Activated B cell treated with CpG ODN at 0.5 μM for 24 hours (primary cell): Measurements from ENCODE around the gene PSMA6. TPM values are rescaled to one million over a fixed set of nuclear protein-coding genes. Genes with fewer than 3 reads are reported as not detected.
A peak's percentile ranks its signal among the peaks of the same experiment; 100 is the strongest.

Experiments
- ATAC-seq: fragments of 200-7000 bp; cut with Tn5 transposase; one replicate; pipeline ENCODE4 v1.10.0; 2021; ENCODE audit warnings: low read depth, mild to moderate bottlenecking, moderate library complexity
- CTCF ChIA-PET: fragments of 350-600 bp; sonication (Branson Sonifier 250); formaldehyde crosslinking; loops from one replicate; lab custom pipeline; 2021; ENCODE audit warnings: antibody characterized with exemption; lab: Charles Lee
- POLR2A ChIA-PET: fragments of 350-600 bp; sonication (Branson Sonifier 250); formaldehyde crosslinking; loops from one replicate; lab custom pipeline; 2021; ENCODE audit warnings: antibody characterized with exemption; lab: Charles Lee
- DNase-seq: peaks from one replicate; pipeline ENCODE4 v3.0.0; 2022
- H3K27ac Mint-ChIP-seq: one replicate; pipeline ENCODE4 v1.8.0; 2020; ENCODE audit warnings: mixed read lengths
- H3K27me3 Mint-ChIP-seq: one replicate; pipeline ENCODE4 v1.8.0; 2021; ENCODE audit warnings: mixed read lengths
- H3K36me3 Mint-ChIP-seq: one replicate; pipeline ENCODE4 v1.8.0; 2021; ENCODE audit warnings: low read depth, mixed read lengths
- H3K4me1 Mint-ChIP-seq: one replicate; pipeline ENCODE4 v1.8.0; 2021; ENCODE audit warnings: mixed read lengths
- H3K4me3 Mint-ChIP-seq: one replicate; pipeline ENCODE4 v1.8.0; 2020; ENCODE audit warnings: mild to moderate bottlenecking, mixed read lengths
- H3K9me3 Mint-ChIP-seq: one replicate; pipeline ENCODE4 v1.8.0; 2020; ENCODE audit warnings: mixed read lengths
- intact Hi-C: fragments of 100-400 bp; cut with micrococcal nuclease; formaldehyde crosslinking; loops from one replicate; pipeline ENCODE4 v1.15.1; 2024
- total RNA-seq: library from RNA; stranded (reverse); gene quantifications from 2 replicates; pipeline ENCODE4 v1.2.3, GENCODE V29; 2022
- TF ChIP-seq, protein P1 (sequence below): fragments of 200-600 bp; IDR thresholded peaks from one replicate; pipeline ENCODE4 v1.8.0; 2022; ENCODE audit warnings: antibody characterized with exemption, mild to moderate bottlenecking

Gene PSMA6
- total RNA-seq, 1 donor from 2014 or later: 163 TPM

- ATAC-seq: no peak
- Mint-ChIP-seq H3K9me3 (no peaks in the 10 kb centered on the region), H3K36me3 (no peaks in the 10 kb centered on the region), H3K4me1 (peaks cover 40% of the 10 kb centered on the region), H3K27me3 (no peaks in the 10 kb centered on the region), H3K4me3 (no peak overlapping the region), H3K27ac (no peak overlapping the region)
- no peak for DNase-seq
- TF ChIP-seq, protein P1, sequence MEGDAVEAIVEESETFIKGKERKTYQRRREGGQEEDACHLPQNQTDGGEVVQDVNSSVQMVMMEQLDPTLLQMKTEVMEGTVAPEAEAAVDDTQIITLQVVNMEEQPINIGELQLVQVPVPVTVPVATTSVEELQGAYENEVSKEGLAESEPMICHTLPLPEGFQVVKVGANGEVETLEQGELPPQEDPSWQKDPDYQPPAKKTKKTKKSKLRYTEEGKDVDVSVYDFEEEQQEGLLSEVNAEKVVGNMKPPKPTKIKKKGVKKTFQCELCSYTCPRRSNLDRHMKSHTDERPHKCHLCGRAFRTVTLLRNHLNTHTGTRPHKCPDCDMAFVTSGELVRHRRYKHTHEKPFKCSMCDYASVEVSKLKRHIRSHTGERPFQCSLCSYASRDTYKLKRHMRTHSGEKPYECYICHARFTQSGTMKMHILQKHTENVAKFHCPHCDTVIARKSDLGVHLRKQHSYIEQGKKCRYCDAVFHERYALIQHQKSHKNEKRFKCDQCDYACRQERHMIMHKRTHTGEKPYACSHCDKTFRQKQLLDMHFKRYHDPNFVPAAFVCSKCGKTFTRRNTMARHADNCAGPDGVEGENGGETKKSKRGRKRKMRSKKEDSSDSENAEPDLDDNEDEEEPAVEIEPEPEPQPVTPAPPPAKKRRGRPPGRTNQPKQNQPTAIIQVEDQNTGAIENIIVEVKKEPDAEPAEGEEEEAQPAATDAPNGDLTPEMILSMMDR: no peak
- ChIA-PET CTCF (no interaction called here), POLR2A (interaction anchor here (2.9 kb wide), 1 partner anchor 67 kb away, joined by 35 read pairs; the partner anchor contains the start of gene NFKBIA)
- intact Hi-C loops: no loop called here
Measured at GRCh38 chr14:35337269-35338255, 45.4 kb downstream of the PSMA6 start.

DNA sequence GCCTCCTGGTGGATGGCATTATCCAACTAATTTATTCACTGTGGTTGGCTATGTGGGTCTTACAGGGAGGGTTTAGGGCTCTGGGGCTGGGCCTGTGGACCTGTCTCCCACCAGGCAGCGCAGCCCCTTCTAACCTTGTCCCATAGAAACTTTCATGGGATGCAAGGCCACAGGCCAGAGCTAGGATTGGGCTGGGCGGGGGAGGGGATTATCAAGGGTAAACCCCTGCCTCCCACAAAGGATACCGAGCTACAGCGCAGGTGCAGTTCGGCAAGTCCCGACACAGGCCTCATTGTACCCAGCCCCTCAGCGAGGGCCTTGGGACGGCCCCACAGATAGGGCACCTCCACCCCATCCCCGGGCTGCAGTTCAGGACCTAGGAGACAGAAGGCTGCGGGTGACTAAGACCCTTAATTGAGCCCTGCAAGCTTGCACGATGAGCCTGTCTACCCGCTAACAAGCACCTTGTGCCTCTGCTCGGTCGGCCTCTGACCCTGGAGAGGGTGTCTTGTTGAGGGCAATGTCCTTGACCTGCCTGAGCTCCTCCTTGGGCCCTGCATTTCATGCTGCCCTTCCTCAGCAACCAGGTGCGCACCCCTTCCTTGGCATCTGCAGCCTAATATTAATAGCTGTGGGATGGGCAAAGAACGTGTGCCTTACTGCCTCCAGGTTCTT, 46.7 kb downstream of the PSMA6 start:
- intact Hi-C loops: no loop called here
- DNase-seq: no peak
- ChIA-PET CTCF (interaction anchor here (1.0 kb wide), 1 partner anchor 76 kb away, joined by 6 read pairs; no protein-coding TSS in a partner anchor), POLR2A (interaction anchor here (1.2 to 2.9 kb wide), 3 partner anchors 38 to 66 kb away, joined by 4 to 35 read pairs (median 10); partner anchors contain the start of genes NFKBIA and PSMA6)
- Mint-ChIP-seq H3K27me3 (no peaks in the 10 kb centered on the region), H3K9me3 (no peaks in the 10 kb centered on the region), H3K4me3 (no peak overlapping the region), H3K27ac (no peak overlapping the region), H3K4me1 (peaks cover 29% of the 10 kb centered on the region), H3K36me3 (no peaks in the 10 kb centered on the region)
- TF ChIP-seq, protein P1: no peak
- no peak for ATAC-seq

DNA sequence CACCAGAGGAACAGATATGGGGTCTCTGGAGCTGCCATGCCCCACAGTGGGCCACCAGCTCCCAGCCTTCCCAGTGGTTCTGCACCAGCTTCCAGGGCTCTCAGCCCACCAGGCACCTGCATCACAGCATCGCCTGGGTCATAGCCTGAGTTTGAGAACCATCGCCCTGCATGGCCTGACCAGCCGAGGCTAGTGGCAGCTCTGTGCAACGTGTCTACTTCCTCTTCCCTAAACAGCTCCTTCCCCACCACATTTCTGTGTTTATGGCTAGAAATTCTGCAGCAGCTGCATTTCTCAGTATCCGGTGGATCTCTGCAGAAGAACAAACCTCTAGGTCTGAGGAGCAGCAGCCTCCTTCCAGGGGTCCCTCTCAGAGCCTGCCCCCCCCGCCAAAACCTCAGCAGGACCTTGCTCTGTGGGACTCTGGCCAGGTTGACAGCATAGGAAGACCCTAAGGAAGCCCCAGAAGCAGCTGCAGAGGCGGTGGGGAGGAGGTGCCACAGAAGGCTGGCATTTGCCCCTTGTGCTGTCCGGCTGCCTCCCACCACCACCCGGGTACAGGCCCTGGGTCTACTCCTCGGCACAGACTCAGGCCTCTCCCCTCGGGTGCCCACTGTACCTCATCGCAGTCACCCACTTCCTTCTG, 47.7 kb downstream of the PSMA6 start:
- peak overlapping the region; percentile 41 for H3K4me3 Mint-ChIP-seq
- no peak for DNase-seq

DNA sequence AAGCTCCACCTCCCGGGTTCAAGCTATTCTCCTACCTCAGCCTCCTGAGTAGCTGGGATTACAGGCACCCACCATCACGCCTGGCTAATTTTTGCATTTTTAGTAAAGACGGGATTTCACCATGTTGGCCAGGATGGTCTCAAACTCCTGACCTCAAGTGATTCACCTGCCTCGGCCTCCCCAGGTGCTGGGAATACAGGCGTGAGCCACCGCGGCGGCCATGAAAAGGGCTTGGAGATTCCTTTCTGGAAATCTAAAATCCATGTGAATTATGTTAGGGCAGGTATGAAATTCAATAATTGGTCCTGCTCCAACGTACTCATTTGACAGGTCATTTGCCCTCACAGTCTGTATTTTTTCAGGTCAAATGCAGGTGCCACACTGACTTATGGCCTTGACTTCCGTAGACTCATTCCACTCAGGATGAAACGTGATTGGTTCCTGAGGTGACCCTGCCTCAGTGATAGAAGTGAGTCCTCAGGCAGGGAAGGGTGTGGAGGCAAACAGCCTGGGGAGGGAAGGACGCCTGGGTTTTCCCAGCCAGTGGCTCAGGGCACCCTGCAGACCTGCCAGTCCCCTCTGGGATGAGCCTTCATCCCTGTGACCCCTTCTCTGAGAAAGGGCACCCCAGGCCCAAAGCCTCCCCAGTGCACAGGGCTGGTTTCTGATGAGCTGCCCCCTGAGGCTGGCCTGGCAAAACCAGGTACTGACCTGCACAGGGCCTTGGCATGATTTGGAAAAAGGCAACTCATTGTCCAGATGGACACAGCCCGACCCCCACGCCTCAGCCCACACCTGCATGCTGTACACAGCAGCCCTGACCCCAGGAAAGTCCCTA, 48.7 kb downstream of the PSMA6 start:
- Mint-ChIP-seq H3K36me3 (no peaks in the 10 kb centered on the region), H3K27ac (no peak overlapping the region), H3K4me3 (no peak overlapping the region), H3K27me3 (no peaks in the 10 kb centered on the region), H3K4me1 (peaks cover 32% of the 10 kb centered on the region), H3K9me3 (no peaks in the 10 kb centered on the region)
- ChIA-PET POLR2A (interaction anchor here (0.6 to 2.9 kb wide), 4 partner anchors 48 to 75 kb away, joined by 5 to 35 read pairs (median 10); partner anchors contain the start of genes NFKBIA and PSMA6), CTCF (no interaction called here)
- ATAC-seq (no peak), DNase-seq (no peak)
- TF ChIP-seq, protein P1: no peak
- intact Hi-C loops: loop anchor here (2.0 kb wide), 1 partner anchor 62 kb away; no protein-coding TSS in a partner anchor

More for the DNA sequence above, 47.7 kb downstream of the PSMA6 start:
- CTCF ChIA-PET: interaction anchor here (1.0 kb wide), 1 partner anchor 75 kb away, joined by 6 read pairs; no protein-coding TSS in a partner anchor
- TF ChIP-seq, protein P1: no peak
- no peaks in the 10 kb centered on the region for H3K9me3 Mint-ChIP-seq
- no peaks in the 10 kb centered on the region for H3K27me3 Mint-ChIP-seq
- H3K27ac Mint-ChIP-seq: peak overlapping the region; percentile 25
- ATAC-seq: peak; percentile 78
- POLR2A ChIA-PET: interaction anchor here (0.6 to 2.9 kb wide), 5 partner anchors 39 to 74 kb away, joined by 3 to 35 read pairs (median 5); partner anchors contain the start of genes NFKBIA and PSMA6
- H3K4me1 Mint-ChIP-seq: peaks cover 32% of the 10 kb centered on the region
- intact Hi-C loops: loop anchor here (2.0 kb wide), 1 partner anchor 63 kb away; no protein-coding TSS in a partner anchor
- no peaks in the 10 kb centered on the region for H3K36me3 Mint-ChIP-seq
